Prostate gland (tissue), 2 donors: ENCODE measurements around the gene XPO6.

Experiments
- POLR2A ChIP-seq: fragments of 450-650 bp; IDR thresholded peaks from one replicate; pipeline ENCODE4 v1.6.1; 2016; ENCODE audit warnings: antibody characterized with exemption, mild to moderate bottlenecking
- POLR2AphosphoS5 ChIP-seq: sonication (generic); formaldehyde crosslinking; IDR thresholded peaks from one replicate; pipeline ENCODE4 v1.6.1; 2017; ENCODE audit warnings: antibody characterized with exemption
- TF ChIP-seq, protein P1 (sequence below), 4 experiments: fragments of 200-600 bp in 2 of 4; fragments of 450-650 bp in 2 of 4; sonication (generic) in 2 of 4; IDR thresholded peaks; 1 replicate in 3 of 4; 2 replicates in 1 of 4; pipeline ENCODE4 v1.5.1; 2016 to 2019; ENCODE audit warnings: antibody characterized with exemption in 4 of 4, mild to moderate bottlenecking in 2 of 4, moderate library complexity in 2 of 4

- TF ChIP-seq POLR2A: no peak
- TF ChIP-seq, protein P1, sequence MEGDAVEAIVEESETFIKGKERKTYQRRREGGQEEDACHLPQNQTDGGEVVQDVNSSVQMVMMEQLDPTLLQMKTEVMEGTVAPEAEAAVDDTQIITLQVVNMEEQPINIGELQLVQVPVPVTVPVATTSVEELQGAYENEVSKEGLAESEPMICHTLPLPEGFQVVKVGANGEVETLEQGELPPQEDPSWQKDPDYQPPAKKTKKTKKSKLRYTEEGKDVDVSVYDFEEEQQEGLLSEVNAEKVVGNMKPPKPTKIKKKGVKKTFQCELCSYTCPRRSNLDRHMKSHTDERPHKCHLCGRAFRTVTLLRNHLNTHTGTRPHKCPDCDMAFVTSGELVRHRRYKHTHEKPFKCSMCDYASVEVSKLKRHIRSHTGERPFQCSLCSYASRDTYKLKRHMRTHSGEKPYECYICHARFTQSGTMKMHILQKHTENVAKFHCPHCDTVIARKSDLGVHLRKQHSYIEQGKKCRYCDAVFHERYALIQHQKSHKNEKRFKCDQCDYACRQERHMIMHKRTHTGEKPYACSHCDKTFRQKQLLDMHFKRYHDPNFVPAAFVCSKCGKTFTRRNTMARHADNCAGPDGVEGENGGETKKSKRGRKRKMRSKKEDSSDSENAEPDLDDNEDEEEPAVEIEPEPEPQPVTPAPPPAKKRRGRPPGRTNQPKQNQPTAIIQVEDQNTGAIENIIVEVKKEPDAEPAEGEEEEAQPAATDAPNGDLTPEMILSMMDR (IDR thresholded peaks at IDR 0.05): no peak
- no peak for TF ChIP-seq POLR2AphosphoS5
Measured at GRCh38 chr16:28092721-28093384, 118.9 kb downstream of the XPO6 start.
